Measurements from ENCODE around the gene PLEKHJ1. TPM values are rescaled to one million over a fixed set of nuclear protein-coding genes. Genes with fewer than 3 reads are reported as not detected.
"Not testable (repeated sequence)": the region's sequence is repeated elsewhere in the genome, so short reads cannot be mapped to it uniquely, and the experiment has no call there.

The PLEKHJ1 gene
- total and polyA plus RNA-seq, 4 donors: 22.2 to 44.5 (median 37.0) TPM

- no peak overlapping the region for H3K4me3 ChIP-seq (ENCODE audit: low read depth in 1 of 3, low read length in 3 of 3)
- H3K27me3 ChIP-seq (ENCODE audit: control insufficient read depth in 4 of 4, insufficient read depth in 4 of 4, low read length in 3 of 4): no peaks in the 10 kb centered on the region
- H3K4me1 ChIP-seq (ENCODE audit: control insufficient read depth in 4 of 4, insufficient read depth in 4 of 4, low read length in 3 of 4): no peaks in the 10 kb centered on the region
- no peak for DNase-seq (ENCODE audit: low spot score)
- 93% methylated on average over 15 of the region's 15 CpGs for WGBS
- no peak overlapping the region for H3K9ac ChIP-seq (ENCODE audit: low read depth in 1 of 2, low read length in 2 of 2)
- no peaks in the 10 kb centered on the region for H3K9me3 ChIP-seq (ENCODE audit: control insufficient read depth in 4 of 4, low read length in 3 of 4)
- H3K36me3 ChIP-seq (ENCODE audit: control insufficient read depth in 4 of 4, insufficient read depth in 3 of 4, low read depth in 1 of 4, low read length in 3 of 4): peaks cover 0 to 40% (median 12%) of the 10 kb centered on the region in 4 donors
- TF ChIP-seq HNF4A (conservative IDR thresholded peaks at IDR 0.05) (no peak), RAD21 (IDR thresholded peaks at IDR 0.05) (no peak), ZBTB33 (IDR thresholded peaks at IDR 0.05) (no peak), ATF3 (IDR thresholded peaks at IDR 0.05) (no peak), YY1 (IDR thresholded peaks at IDR 0.05) (no peak), TAF1 (conservative IDR thresholded peaks at IDR 0.05) (no peak), EGR1 (IDR thresholded peaks at IDR 0.05; ENCODE audit: low read depth in 2 of 2) (no peak), FOXA1 (IDR thresholded peaks at IDR 0.05) (no peak), GABPA (IDR thresholded peaks at IDR 0.05 in 1 of 2, conservative IDR thresholded peaks at IDR 0.05 in 1 of 2) (no peak), NR2F2 (IDR thresholded peaks at IDR 0.05) (no peak), MAX (IDR thresholded peaks at IDR 0.05) (no peak), CTCF (IDR thresholded peaks at IDR 0.05; ENCODE audit: low read depth, low read length, missing input control) (no peak)
- H3K27ac ChIP-seq (ENCODE audit: low read depth in 1 of 2, low read length in 2 of 2): no peak overlapping the region
These were observed 33.8 kb downstream of the PLEKHJ1 start for GRCh38 chr19:2202366-2202765.

- no peak for TF ChIP-seq FOXA1 (IDR thresholded peaks at IDR 0.05)
- no peak for TF ChIP-seq YY1 (IDR thresholded peaks at IDR 0.05)
- no peak for TF ChIP-seq JUND (IDR thresholded peaks at IDR 0.05)
- TF ChIP-seq GABPA (IDR thresholded peaks at IDR 0.05 in 1 of 2, conservative IDR thresholded peaks at IDR 0.05 in 1 of 2): no peak
- DNase-seq (ENCODE audit: low spot score): no peak
- Histone ChIP-seq H3K9me3 (ENCODE audit: control insufficient read depth in 4 of 4, low read length in 3 of 4) (no peaks in the 10 kb centered on the region), H3K4me1 (ENCODE audit: control insufficient read depth in 4 of 4, insufficient read depth in 4 of 4, low read length in 3 of 4) (no peaks in the 10 kb centered on the region), H3K27me3 (ENCODE audit: control insufficient read depth in 4 of 4, insufficient read depth in 4 of 4, low read length in 3 of 4) (no peaks in the 10 kb centered on the region), H3K27ac (ENCODE audit: low read depth in 1 of 2, low read length in 2 of 2) (no peak overlapping the region), H3K36me3 (ENCODE audit: control insufficient read depth in 4 of 4, insufficient read depth in 3 of 4, low read depth in 1 of 4, low read length in 3 of 4) (peaks cover 3 to 40% (median 13%) of the 10 kb centered on the region in 4 donors), H3K4me3 (ENCODE audit: low read depth in 1 of 3, low read length in 3 of 3) (no peak overlapping the region), H3K9ac (ENCODE audit: low read depth in 1 of 2, low read length in 2 of 2) (no peak overlapping the region)
- 97% methylated on average over 21 of the region's 21 CpGs for WGBS
These were observed 34.5 kb downstream of the PLEKHJ1 start for GRCh38 chr19:2201473-2202148.

GRCh38 chr19:2200624-2201294, 35.4 kb downstream of the PLEKHJ1 start:
- not testable (repeated sequence) for DNase-seq (ENCODE audit: low spot score); H3K9ac ChIP-seq (ENCODE audit: low read depth in 1 of 2, low read length in 2 of 2); H3K9me3 ChIP-seq (ENCODE audit: control insufficient read depth in 4 of 4, low read length in 3 of 4); H3K27me3 ChIP-seq (ENCODE audit: control insufficient read depth in 4 of 4, insufficient read depth in 4 of 4, low read length in 3 of 4); H3K4me3 ChIP-seq (ENCODE audit: low read depth in 1 of 3, low read length in 3 of 3); H3K4me1 ChIP-seq (ENCODE audit: control insufficient read depth in 4 of 4, insufficient read depth in 4 of 4, low read length in 3 of 4); H3K27ac ChIP-seq (ENCODE audit: low read depth in 1 of 2, low read length in 2 of 2)
- H3K36me3 ChIP-seq (ENCODE audit: control insufficient read depth in 4 of 4, insufficient read depth in 3 of 4, low read depth in 1 of 4, low read length in 3 of 4): peaks cover 3 to 42% (median 11%) of the 10 kb centered on the region in 4 donors
- 98% methylated on average over 50 of the region's 50 CpGs for WGBS
